ENCODE measurements around the gene DTNBP1. TPM values are rescaled to one million over a fixed set of nuclear protein-coding genes. Genes with fewer than 3 reads are reported as not detected.
"Not testable (repeated sequence)": the region's sequence is repeated elsewhere in the genome, so short reads cannot be mapped to it uniquely, and the experiment has no call there.

The DTNBP1 gene
- total RNA-seq, 1 donor from 2014 or later: 20.6 TPM

- intact Hi-C loops (cut with micrococcal nuclease): no loop called here
- H3K27ac Mint-ChIP-seq: no peak overlapping the region
- no peaks in the 10 kb centered on the region for H3K27me3 Mint-ChIP-seq (ENCODE audit: low read depth)
- H3K4me3 Mint-ChIP-seq (ENCODE audit: low read depth): no peak overlapping the region
- no peaks in the 10 kb centered on the region for H3K36me3 Mint-ChIP-seq (ENCODE audit: low read depth)
- H3K9me3 Mint-ChIP-seq: no peaks in the 10 kb centered on the region
- no peak for DNase-seq (ENCODE audit: low spot score)
- peaks cover 8% of the 10 kb centered on the region for H3K4me1 Mint-ChIP-seq (ENCODE audit: low read depth)
Observed at GRCh38 chr6:15553736-15554294, 109.0 kb downstream of the DTNBP1 start.

DNA sequence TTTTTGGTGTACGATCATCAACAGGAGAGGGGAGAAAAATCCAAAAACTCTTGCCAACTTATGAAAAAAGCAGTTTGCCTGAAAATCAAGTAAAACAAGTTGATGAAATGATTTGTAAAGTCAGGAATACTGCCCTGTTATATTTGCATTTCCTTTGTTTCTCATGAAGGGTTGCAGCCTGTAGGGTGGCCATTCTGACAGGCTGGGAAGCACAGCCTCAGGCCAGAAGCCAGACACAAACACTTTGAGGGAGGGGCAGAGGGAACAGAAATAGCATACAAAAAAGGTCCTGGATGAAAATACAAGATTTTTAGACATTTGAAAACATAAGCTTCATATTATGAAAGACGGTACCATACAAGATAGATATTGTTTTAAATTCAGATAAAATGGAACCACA is 109.8 kb downstream of the DTNBP1 start:
- DNase-seq (ENCODE audit: low spot score): no peak
- intact Hi-C loops (cut with micrococcal nuclease): no loop called here
- no peak overlapping the region for H3K4me3 Mint-ChIP-seq (ENCODE audit: low read depth)
- no peaks in the 10 kb centered on the region for H3K27me3 Mint-ChIP-seq (ENCODE audit: low read depth)
- no peaks in the 10 kb centered on the region for H3K36me3 Mint-ChIP-seq (ENCODE audit: low read depth)
- H3K4me1 Mint-ChIP-seq (ENCODE audit: low read depth): peaks cover 8% of the 10 kb centered on the region
- no peaks in the 10 kb centered on the region for H3K9me3 Mint-ChIP-seq
- no peak overlapping the region for H3K27ac Mint-ChIP-seq

GRCh38 chr6:15551798-15552197 is 111.0 kb downstream of the DTNBP1 start:
- intact Hi-C loops (cut with micrococcal nuclease): no loop called here
- H3K9me3 Mint-ChIP-seq: no peaks in the 10 kb centered on the region
- no peak overlapping the region for H3K27ac Mint-ChIP-seq
- peaks cover 8% of the 10 kb centered on the region for H3K4me1 Mint-ChIP-seq (ENCODE audit: low read depth)
- no peak overlapping the region for H3K4me3 Mint-ChIP-seq (ENCODE audit: low read depth)
- DNase-seq (ENCODE audit: low spot score): no peak
- no peaks in the 10 kb centered on the region for H3K36me3 Mint-ChIP-seq (ENCODE audit: low read depth)
- H3K27me3 Mint-ChIP-seq (ENCODE audit: low read depth): no peaks in the 10 kb centered on the region

DNA sequence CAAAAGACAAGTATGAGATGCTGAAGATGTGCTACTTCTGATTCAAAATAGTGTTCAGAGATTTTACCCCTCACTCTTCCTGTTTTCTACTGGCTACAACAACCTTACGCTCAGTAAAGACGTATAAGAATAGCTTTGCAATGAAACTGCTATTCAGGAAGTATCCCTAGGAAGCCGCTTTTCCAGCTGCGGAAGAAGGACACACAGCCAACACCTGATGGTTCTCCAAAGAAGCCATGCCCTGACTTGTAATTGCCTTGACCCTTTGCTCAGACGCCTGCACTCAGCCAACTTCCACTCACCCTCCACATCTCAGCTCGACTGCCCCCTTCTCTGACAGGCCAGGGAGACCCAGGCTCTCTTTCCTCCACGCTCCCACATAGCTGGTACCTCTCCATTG is 111.6 kb downstream of the DTNBP1 start:
- no peak overlapping the region for H3K27ac Mint-ChIP-seq
- H3K4me3 Mint-ChIP-seq (ENCODE audit: low read depth): no peak overlapping the region

DNA sequence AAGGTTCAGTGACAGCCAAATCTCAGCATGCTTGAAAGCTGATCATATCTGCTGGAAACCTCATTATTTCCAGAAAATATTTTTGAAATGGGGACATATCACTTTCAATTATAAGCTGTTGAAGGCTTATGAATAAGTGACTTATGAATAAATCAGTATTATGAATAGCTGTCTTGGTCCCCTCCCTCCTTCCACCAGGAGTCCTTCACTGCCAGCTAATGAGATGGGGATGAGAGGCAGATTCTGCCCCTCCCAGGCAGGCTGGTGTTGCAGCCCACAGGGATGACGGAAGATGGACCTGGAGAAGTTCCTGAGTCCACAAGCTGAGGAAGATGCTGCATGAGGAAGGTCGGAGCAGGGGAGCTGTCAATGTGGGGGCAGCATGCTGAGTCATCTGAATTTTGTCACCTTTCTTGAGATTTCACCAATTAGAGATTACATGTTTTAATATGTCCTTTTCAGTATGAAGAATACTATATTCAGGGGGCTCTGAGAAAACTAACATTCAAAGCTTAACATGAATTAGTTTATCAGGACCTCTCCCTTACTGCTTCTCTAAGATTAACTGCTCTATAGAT is 112.2 kb downstream of the DTNBP1 start:
- intact Hi-C loops (cut with micrococcal nuclease): no loop called here
- Mint-ChIP-seq H3K27ac (no peak overlapping the region), H3K36me3 (ENCODE audit: low read depth) (no peaks in the 10 kb centered on the region), H3K27me3 (ENCODE audit: low read depth) (no peaks in the 10 kb centered on the region), H3K4me3 (ENCODE audit: low read depth) (no peak overlapping the region), H3K4me1 (ENCODE audit: low read depth) (peaks cover 8% of the 10 kb centered on the region), H3K9me3 (no peaks in the 10 kb centered on the region)
- DNase-seq (ENCODE audit: low spot score): no peak

More for the DNA sequence above, 111.6 kb downstream of the DTNBP1 start:
- Mint-ChIP-seq H3K9me3 (no peaks in the 10 kb centered on the region), H3K27me3 (ENCODE audit: low read depth) (no peaks in the 10 kb centered on the region), H3K4me1 (ENCODE audit: low read depth) (peaks cover 8% of the 10 kb centered on the region), H3K36me3 (ENCODE audit: low read depth) (no peaks in the 10 kb centered on the region)
- no peak for DNase-seq (ENCODE audit: low spot score)
- intact Hi-C loops (cut with micrococcal nuclease): no loop called here

DNA sequence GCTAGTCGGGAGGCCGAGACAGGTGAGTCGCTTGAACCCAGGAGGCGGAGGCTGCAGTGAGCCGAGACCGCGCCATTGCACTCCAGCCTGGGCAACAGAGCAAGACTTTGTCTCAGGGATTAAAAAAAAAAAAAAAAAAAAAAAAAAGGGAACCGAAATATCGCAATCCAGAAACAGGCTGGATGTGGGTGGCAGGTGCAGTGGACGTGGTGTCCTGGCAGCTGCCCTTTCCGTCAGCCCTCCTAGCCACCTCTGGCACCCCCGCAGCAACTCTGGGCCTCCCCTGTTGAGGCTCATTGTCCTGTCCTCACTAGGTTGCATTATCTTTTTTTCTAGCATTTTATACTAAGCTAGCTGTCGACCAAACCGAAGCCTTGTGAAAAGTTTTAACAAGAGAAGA is 113.5 kb downstream of the DTNBP1 start:
- Mint-ChIP-seq H3K4me3 (ENCODE audit: low read depth) (no peak overlapping the region), H3K27me3 (ENCODE audit: low read depth) (no peaks in the 10 kb centered on the region), H3K27ac (no peak overlapping the region), H3K9me3 (no peaks in the 10 kb centered on the region), H3K4me1 (ENCODE audit: low read depth) (peaks cover 8% of the 10 kb centered on the region), H3K36me3 (ENCODE audit: low read depth) (peaks cover 3% of the 10 kb centered on the region)
- intact Hi-C loops (cut with micrococcal nuclease): no loop called here
- DNase-seq (ENCODE audit: low spot score): no peak

- Mint-ChIP-seq H3K4me3 (ENCODE audit: low read depth) (no peak overlapping the region), H3K9me3 (peaks cover 5% of the 10 kb centered on the region), H3K4me1 (ENCODE audit: low read depth) (peaks cover 8% of the 10 kb centered on the region), H3K36me3 (ENCODE audit: low read depth) (peaks cover 3% of the 10 kb centered on the region), H3K27me3 (ENCODE audit: low read depth) (no peaks in the 10 kb centered on the region), H3K27ac (no peak overlapping the region)
- no peak for DNase-seq (ENCODE audit: low spot score)
- intact Hi-C loops (cut with micrococcal nuclease): no loop called here
Observed at GRCh38 chr6:15547400-15547799, 115.4 kb downstream of the DTNBP1 start.

GRCh38 chr6:15546591-15546990 is 116.2 kb downstream of the DTNBP1 start:
- no peak overlapping the region for H3K4me3 Mint-ChIP-seq (ENCODE audit: low read depth)
- no peak overlapping the region for H3K27ac Mint-ChIP-seq
- peaks cover 4% of the 10 kb centered on the region for H3K4me1 Mint-ChIP-seq (ENCODE audit: low read depth)
- H3K36me3 Mint-ChIP-seq (ENCODE audit: low read depth): peaks cover 3% of the 10 kb centered on the region
- H3K27me3 Mint-ChIP-seq (ENCODE audit: low read depth): no peaks in the 10 kb centered on the region
- no peak for DNase-seq (ENCODE audit: low spot score)
- peaks cover 5% of the 10 kb centered on the region for H3K9me3 Mint-ChIP-seq
- intact Hi-C loops (cut with micrococcal nuclease): no loop called here

DNA sequence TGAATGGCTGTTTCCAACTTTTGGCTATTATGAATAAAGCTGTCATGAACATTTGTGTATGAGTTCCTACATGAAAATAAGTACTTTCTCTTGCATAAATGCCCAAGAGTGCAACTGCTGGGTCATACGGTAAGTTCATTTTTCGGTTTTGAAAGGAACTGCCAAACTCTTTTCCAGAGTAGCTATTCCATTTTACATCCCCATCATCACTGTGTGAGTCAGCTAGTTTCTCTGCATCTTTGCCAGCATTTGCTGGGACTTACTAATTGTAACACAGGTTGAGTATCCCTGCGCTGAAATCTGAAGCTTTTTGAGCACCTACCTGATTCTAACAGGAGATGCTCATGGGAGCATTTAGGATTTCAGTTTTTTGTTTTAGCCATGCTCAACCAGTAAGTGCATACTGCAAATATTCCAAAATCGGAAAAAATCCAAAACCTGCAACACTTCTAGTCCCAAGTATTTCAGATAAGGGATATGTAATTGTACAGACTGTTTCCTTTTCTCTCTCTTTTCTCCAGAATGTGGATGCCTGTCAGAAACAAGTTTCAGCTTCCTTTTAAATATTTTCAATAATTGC is 118.4 kb downstream of the DTNBP1 start:
- DNase-seq (ENCODE audit: low spot score): no peak
- Mint-ChIP-seq H3K9me3 (peaks cover 5% of the 10 kb centered on the region), H3K4me3 (ENCODE audit: low read depth) (no peak overlapping the region), H3K4me1 (ENCODE audit: low read depth) (no peaks in the 10 kb centered on the region), H3K27ac (no peak overlapping the region), H3K27me3 (ENCODE audit: low read depth) (no peaks in the 10 kb centered on the region), H3K36me3 (ENCODE audit: low read depth) (peaks cover 3% of the 10 kb centered on the region)
- intact Hi-C loops (cut with micrococcal nuclease): no loop called here

- DNase-seq (ENCODE audit: low spot score); H3K4me3 Mint-ChIP-seq (ENCODE audit: low read depth); H3K9me3 Mint-ChIP-seq; intact Hi-C loops (cut with micrococcal nuclease); H3K27me3 Mint-ChIP-seq (ENCODE audit: low read depth); H3K4me1 Mint-ChIP-seq (ENCODE audit: low read depth); H3K27ac Mint-ChIP-seq; H3K36me3 Mint-ChIP-seq (ENCODE audit: low read depth): not testable (repeated sequence)
Observed at GRCh38 chr6:15543332-15543917, 119.4 kb downstream of the DTNBP1 start.

DNA sequence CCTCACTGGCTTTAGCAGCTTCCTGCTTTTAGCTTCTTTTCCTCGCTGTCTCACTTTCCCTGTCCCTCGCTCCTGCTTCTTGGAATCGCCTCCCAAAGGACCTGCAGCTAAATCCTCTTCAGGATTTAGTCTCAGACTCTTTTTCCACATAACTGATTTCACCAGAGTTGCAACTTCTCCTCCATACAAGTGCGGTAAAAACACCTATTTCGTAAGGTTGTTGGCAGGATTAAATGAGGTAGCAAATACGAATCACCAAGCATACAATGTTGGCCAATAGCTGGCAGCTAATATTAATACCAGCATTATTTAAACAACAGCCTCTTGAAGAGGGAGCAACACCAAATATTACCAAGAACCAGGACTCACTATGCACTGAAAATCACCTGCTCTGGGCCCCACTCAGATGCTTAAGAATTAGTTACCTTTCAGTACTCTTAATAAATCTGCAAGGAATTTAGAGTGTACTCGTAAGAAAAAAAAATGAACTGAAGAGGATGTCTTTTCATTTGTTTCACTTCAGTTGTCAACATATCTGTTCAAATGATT is 123.0 kb downstream of the DTNBP1 start:
- no peak for DNase-seq (ENCODE audit: low spot score)
- H3K4me1 Mint-ChIP-seq (ENCODE audit: low read depth): no peaks in the 10 kb centered on the region
- peaks cover 5% of the 10 kb centered on the region for H3K9me3 Mint-ChIP-seq
- H3K27ac Mint-ChIP-seq: no peak overlapping the region
- H3K4me3 Mint-ChIP-seq (ENCODE audit: low read depth): no peak overlapping the region
- H3K27me3 Mint-ChIP-seq (ENCODE audit: low read depth): no peaks in the 10 kb centered on the region
- peaks cover 3% of the 10 kb centered on the region for H3K36me3 Mint-ChIP-seq (ENCODE audit: low read depth)
- intact Hi-C loops (cut with micrococcal nuclease): no loop called here

- no peak overlapping the region for H3K27ac Mint-ChIP-seq
- DNase-seq (ENCODE audit: low spot score): no peak
- H3K36me3 Mint-ChIP-seq (ENCODE audit: low read depth): no peaks in the 10 kb centered on the region
- H3K9me3 Mint-ChIP-seq: peaks cover 5% of the 10 kb centered on the region
- intact Hi-C loops (cut with micrococcal nuclease): no loop called here
- H3K4me1 Mint-ChIP-seq (ENCODE audit: low read depth): peaks cover under 1% of the 10 kb centered on the region
- H3K4me3 Mint-ChIP-seq (ENCODE audit: low read depth): no peak overlapping the region
- H3K27me3 Mint-ChIP-seq (ENCODE audit: low read depth): no peaks in the 10 kb centered on the region
Observed at GRCh38 chr6:15538766-15539495, 123.9 kb downstream of the DTNBP1 start.

DNA sequence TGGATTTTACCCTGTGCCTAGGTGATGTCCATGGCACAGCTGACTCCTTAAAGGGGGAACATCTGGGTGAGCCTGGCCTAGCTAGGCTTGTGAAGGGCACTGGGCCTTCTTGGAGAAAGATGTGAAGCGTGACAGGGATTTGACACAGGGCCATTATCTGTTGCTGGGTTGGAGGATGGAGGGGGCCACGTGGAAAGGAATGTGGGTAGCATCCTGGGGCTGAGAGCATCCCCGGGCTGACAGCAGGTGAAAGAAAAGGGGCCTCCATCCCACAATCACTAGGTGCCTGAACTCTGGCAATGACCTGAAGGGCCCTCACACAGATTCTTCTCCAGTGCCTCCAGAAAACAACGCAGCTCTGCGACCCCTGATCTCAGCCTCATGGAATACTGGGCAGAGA is 124.7 kb downstream of the DTNBP1 start:
- H3K27me3 Mint-ChIP-seq (ENCODE audit: low read depth): no peaks in the 10 kb centered on the region
- intact Hi-C loops (cut with micrococcal nuclease): no loop called here
- H3K27ac Mint-ChIP-seq: no peak overlapping the region
- DNase-seq (ENCODE audit: low spot score): no peak
- H3K36me3 Mint-ChIP-seq (ENCODE audit: low read depth): no peaks in the 10 kb centered on the region
- no peaks in the 10 kb centered on the region for H3K9me3 Mint-ChIP-seq
- H3K4me3 Mint-ChIP-seq (ENCODE audit: low read depth): no peak overlapping the region
- peaks cover 3% of the 10 kb centered on the region for H3K4me1 Mint-ChIP-seq (ENCODE audit: low read depth)
